Measurements from ENCODE around the gene CPB1.

The CPB1 gene

DNA sequence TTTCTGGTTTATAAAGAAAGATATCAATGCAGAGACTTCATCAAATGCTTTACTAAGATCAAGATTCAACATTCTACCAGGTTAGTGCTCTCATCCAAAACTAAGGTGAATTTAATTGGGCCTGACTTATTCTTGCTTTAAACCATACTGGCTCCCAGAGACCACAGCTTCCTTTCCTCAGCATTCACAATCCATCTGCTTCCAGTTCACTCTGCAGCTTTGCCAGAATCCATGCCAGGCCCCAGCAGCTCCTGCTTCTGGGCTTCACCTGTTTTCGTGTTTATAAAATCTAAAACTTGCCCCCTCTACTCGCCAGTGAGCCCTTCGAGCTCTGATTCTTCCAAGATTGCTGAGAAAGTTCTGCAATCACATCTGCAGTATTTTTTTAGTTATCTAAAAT, 2.3 kb downstream of the CPB1 start:
- TF ChIP-seq, protein P1, sequence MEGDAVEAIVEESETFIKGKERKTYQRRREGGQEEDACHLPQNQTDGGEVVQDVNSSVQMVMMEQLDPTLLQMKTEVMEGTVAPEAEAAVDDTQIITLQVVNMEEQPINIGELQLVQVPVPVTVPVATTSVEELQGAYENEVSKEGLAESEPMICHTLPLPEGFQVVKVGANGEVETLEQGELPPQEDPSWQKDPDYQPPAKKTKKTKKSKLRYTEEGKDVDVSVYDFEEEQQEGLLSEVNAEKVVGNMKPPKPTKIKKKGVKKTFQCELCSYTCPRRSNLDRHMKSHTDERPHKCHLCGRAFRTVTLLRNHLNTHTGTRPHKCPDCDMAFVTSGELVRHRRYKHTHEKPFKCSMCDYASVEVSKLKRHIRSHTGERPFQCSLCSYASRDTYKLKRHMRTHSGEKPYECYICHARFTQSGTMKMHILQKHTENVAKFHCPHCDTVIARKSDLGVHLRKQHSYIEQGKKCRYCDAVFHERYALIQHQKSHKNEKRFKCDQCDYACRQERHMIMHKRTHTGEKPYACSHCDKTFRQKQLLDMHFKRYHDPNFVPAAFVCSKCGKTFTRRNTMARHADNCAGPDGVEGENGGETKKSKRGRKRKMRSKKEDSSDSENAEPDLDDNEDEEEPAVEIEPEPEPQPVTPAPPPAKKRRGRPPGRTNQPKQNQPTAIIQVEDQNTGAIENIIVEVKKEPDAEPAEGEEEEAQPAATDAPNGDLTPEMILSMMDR (conservative IDR thresholded peaks at IDR 0.05; ENCODE audit: low read depth, low read length): no peak
- no peak for DNase-seq (ENCODE audit: low read depth)
- no peak overlapping the region for H3K4me3 ChIP-seq (ENCODE audit: low read length)

DNA sequence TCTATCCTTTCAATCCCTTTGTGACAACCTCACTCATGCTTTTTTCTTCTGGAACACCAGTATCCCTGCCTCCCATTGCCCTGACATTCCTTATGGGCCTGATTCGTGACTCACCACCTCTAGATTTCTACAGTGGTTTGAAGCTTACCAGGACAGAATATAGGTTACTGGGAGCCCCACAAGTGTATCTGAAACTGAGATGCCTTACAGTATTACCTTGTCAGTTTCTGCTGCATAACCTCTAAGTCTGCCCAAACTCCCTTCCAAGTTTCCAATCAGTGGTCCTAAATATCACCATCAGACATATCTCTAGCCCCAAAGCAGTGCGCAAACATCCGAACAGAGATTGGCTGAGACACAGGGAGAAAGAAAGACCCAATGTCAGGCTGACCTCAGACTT, 5.6 kb downstream of the CPB1 start:
- no peak overlapping the region for H3K4me3 ChIP-seq (ENCODE audit: low read length)
- TF ChIP-seq, protein P1 (conservative IDR thresholded peaks at IDR 0.05; ENCODE audit: low read depth, low read length): no peak
- no peak for DNase-seq (ENCODE audit: low read depth)

DNA sequence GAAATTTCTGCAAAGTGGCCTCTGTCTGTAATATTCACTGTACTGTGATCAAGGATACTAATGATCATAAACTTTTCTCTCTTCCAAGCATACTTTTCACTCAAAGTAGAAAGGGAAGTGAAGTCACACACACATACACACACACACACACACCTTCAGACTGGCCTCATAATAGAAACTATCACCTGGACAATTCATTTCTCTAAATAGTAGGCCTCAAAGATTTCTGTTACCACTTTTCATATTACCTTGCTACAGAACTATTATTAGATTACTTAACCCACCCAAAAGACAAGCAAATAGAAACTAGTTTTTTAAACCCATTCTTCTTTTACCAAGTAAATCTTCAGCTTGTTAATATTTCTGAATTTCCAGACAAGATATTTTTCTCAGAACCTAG, 12.2 kb downstream of the CPB1 start:
- TF ChIP-seq, protein P1 (conservative IDR thresholded peaks at IDR 0.05; ENCODE audit: low read depth, low read length): no peak
- H3K4me3 ChIP-seq (ENCODE audit: low read length): no peak overlapping the region
- DNase-seq (ENCODE audit: low read depth): no peak

DNA sequence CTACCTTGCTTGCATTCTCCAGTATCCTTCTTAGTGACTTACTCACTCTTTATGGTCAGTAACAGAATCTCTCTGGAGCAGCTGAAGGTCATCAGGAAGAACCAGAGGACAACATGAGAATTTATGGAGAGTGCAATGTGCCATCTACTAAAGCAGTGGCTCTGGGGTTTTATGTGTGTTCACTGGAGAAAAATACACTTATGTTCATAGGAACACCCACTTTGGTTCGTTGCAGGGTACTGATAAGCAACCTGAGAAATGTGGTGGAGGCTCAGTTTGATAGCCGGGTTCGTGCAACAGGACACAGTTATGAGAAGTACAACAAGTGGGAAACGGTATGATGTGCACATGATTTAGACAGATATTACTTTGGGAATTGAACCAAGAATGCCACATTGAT, 12.8 kb downstream of the CPB1 start:
- no peak for DNase-seq (ENCODE audit: low read depth)
- H3K4me3 ChIP-seq (ENCODE audit: low read length): no peak overlapping the region
- TF ChIP-seq, protein P1 (conservative IDR thresholded peaks at IDR 0.05; ENCODE audit: low read depth, low read length): no peak

DNA sequence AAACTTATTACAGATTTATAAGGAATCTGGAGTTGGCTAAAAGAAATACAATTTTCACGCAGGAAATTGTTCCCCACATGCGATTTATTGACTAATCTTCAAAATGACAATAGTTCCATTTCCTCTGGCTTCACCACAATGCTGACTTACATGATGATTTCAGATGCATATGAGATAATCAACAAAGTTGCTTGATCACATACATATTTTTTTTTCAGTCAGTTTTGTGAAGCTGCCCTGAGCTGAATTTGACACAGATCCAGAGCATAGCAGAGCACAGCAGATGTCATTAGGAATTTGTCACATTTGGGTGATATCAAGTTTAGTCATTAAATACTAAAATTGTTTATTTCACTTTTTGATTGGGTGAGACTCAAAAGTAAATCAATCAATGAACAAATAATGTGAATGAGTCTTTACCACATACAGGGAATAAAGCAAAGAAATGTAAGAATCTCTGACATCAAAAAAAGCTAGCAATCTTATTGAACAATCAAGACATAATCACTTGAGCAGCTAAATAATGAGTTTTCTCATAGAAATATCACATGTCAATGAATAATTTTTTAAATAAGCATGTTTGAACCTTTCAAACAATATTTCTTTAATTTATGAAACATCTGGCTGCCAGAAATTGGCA, 18.3 kb downstream of the CPB1 start:
- TF ChIP-seq, protein P1 (conservative IDR thresholded peaks at IDR 0.05; ENCODE audit: low read depth, low read length): no peak
- DNase-seq (ENCODE audit: low read depth): no peak
- no peak overlapping the region for H3K4me3 ChIP-seq (ENCODE audit: low read length)

DNA sequence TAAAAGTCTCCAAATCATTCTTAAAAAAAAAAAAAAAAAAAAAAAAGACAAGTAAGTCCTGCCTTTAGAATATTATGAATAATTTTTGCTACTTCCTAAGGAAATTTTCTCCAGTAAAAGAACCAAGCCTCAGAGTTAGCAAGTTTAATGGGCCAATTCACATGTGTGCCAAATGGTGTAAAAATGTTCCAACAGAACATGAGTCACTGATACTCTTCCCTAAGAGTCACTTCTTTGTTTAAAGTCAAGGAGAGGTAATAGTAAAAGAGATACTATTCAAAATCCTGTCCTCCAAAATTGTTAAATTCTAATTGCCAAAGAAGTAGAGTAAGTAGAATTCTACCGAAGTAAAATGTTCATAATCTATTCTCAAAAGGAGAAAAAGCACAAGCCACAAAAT, 19.7 kb downstream of the CPB1 start:
- no peak for DNase-seq (ENCODE audit: low read depth)
- TF ChIP-seq, protein P1 (conservative IDR thresholded peaks at IDR 0.05; ENCODE audit: low read depth, low read length): no peak

DNA sequence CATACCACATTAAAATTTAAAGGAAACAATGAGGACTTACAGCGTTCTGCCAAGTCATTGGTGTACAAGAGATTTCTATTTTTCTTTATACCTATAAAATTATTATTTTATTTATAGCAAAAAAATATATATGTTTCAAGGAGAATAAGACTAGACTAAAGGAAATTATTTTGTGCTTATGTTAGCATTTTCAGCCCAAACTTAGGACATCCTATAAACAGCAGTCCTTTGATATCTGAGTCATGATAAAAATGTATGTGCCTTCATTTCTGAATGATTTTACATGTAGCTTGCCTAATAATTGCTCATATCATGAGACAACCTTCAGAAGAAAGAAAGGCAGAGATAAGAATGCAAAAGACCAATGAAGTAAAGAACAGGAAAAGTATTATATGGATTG, 20.8 kb downstream of the CPB1 start:
- TF ChIP-seq, protein P1 (conservative IDR thresholded peaks at IDR 0.05; ENCODE audit: low read depth, low read length): no peak
- DNase-seq (ENCODE audit: low read depth): no peak

More for the DNA sequence above, 19.7 kb downstream of the CPB1 start:
- no peak overlapping the region for H3K4me3 ChIP-seq (ENCODE audit: low read length)

More for the DNA sequence above, 20.8 kb downstream of the CPB1 start:
- no peak overlapping the region for H3K4me3 ChIP-seq (ENCODE audit: low read length)
